ENCODE results near the gene KRTAP9-8.
"Not testable (repeated sequence)": the region's sequence is repeated elsewhere in the genome, so short reads cannot be mapped to it uniquely, and the experiment has no call there.

Gene KRTAP9-8, protein sequence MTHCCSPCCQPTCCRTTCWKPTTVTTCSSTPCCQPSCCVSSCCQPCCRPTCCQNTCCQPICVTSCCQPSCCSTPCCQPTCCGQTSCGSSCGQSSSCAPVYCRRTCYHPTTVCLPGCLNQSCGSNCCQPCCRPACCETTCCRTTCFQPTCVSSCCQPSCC

DNA sequence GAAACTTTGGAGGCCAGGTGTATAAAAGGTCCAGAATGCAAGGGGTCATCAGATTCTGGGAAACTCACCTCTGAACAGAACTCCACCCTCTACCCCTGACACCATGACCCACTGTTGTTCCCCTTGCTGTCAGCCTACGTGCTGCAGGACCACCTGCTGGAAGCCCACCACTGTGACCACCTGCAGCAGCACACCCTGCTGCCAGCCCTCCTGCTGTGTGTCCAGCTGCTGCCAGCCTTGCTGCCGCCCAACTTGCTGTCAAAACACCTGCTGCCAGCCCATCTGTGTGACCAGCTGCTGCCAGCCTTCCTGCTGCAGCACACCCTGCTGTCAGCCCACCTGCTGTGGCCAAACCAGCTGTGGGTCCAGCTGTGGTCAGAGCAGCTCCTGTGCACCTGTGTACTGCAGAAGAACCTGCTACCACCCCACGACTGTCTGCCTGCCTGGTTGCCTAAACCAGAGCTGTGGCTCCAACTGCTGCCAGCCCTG is at the start of gene KRTAP9-8:
TSS of gene KRTAP9-8 (plus strand) at position 51 of the 489 bp plus-strand sequence. CDS start at position 104, 53 bp downstream.
- DNase-seq (ENCODE audit: low spot score): not testable (repeated sequence)

DNA sequence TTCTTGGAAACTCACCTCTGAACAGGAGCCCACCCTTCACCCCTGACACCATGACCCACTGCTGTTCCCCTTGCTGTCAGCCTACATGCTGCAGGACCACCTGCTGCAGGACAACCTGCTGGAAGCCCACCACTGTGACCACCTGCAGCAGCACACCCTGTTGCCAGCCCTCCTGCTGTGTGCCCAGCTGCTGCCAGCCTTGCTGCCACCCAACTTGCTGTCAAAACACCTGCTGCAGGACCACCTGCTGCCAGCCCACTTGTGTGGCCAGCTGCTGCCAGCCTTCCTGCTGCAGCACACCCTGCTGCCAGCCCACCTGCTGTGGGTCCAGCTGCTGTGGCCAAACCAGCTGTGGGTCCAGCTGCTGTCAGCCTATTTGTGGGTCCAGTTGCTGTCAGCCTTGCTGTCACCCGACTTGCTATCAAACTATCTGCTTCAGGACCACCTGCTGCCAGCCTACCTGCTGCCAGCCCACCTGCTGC is 47.9 kb upstream of the KRTAP9-8 start, which contains the start of gene KRTAP9-1:
TSS of gene KRTAP9-1 (plus strand) at position 51 of the 482 bp plus-strand sequence. CDS start at position 51, 0 bp downstream.
- not testable (repeated sequence) for DNase-seq (ENCODE audit: low spot score)

- no peak for DNase-seq (ENCODE audit: low spot score)
These were observed 47.5 kb upstream of the KRTAP9-8 start for GRCh38 chr17:41190328-41190727.

DNA sequence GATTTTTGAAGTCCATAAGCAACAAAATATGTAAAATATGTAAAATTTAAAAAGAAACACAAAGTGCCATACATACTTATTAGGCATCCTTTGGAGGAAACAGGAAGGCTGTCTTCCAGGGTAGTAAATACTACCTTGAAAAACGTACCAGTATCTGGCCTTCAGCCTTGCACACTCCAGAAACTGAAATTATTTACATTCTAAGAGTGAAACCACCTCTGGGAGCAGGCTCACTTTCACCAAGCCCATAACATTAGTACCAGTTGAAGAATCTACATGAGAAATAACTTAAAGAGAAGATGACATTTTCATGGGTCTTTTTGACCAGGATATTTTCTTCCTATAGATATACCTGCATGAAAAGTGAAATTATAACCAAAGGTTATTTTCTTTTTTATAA is 41.7 kb upstream of the KRTAP9-8 start:
- no peak for DNase-seq (ENCODE audit: low spot score)

DNA sequence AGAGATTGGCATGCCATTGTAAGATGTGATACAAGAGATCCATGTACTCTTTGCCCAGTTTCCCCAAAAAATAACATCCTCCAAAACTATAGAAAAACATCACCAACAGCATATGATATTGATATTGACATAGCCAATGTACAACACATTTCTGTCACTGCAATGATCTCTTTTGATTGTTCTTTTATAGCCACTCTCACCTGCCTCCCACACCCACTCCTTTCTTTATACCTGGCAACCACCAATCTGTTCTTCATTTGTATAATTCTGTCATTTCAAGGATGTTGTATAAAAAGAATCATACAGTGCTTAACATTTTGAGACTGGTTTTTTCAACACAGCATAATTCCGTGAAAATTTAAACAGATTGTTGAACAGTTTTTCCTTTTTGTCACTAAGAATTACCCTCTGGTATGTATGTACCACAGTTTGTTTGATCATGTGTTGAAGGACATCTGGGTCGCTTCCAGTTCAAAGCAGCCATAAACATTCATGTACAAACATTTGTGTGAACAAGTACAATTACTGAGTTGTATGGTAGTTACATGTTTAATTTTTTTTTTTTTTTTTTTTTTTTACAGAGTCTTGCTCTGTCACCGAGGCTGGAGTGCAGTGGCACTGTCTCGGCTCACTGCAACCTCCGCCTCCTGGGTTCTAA is 38.2 kb upstream of the KRTAP9-8 start:
- DNase-seq (ENCODE audit: low spot score): no peak

DNA sequence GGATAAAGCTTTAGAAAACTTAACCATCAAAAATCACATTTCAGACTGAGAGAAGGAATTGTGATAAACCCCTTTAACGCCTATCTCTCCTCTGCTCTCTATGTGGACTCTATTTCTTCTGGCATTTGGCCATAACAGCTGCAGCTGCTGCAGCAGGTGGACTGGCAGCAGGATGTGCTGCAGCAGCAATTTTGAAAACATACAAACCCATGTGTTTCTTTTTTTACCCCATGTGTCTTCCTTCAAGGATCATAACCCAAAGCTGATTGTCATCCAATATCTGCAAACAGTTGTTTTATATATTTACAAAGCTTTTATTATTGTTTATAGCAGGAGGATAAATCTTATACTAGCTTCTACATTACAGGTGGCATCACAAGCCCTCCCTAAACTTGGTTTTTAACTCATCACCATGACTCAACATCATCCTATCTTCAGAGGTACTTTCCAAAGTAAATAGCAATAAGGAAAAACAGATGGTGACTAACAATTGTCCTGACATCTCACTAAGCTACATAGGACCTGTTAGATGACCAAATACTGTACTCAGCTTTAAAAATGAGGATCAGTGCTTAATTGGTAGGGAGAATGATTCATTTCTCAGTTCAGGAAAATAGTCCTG is 25.8 kb upstream of the KRTAP9-8 start:
- no peak for DNase-seq (ENCODE audit: low spot score)

GRCh38 chr17:41212524-41213169 is 25.2 kb upstream of the KRTAP9-8 start:
- DNase-seq (ENCODE audit: low spot score): no peak

GRCh38 chr17:41215681-41216080 is 22.1 kb upstream of the KRTAP9-8 start:
- DNase-seq (ENCODE audit: low spot score): no peak

- no peak for DNase-seq (ENCODE audit: low spot score)
These were observed 14.0 kb upstream of the KRTAP9-8 start for GRCh38 chr17:41223821-41224220.

DNA sequence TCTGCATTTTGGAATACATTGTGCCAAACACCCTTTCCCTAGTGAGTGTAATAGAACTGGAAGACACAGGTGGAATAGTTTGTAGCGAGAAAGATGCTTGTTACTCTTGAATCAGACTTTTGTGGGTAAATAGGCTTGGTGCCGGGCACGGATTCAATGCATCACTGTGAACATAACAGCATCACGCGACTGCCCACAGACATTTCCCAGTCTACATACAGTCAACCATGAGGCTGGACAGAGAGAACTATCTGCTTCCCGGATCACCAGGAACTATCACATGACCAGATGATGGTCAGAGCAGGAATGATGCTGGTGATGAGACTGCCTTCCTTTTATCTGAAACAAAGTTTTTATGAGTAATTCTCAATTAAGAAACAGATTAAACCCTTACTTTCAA is 11.7 kb upstream of the KRTAP9-8 start:
- DNase-seq (ENCODE audit: low spot score): no peak

DNA sequence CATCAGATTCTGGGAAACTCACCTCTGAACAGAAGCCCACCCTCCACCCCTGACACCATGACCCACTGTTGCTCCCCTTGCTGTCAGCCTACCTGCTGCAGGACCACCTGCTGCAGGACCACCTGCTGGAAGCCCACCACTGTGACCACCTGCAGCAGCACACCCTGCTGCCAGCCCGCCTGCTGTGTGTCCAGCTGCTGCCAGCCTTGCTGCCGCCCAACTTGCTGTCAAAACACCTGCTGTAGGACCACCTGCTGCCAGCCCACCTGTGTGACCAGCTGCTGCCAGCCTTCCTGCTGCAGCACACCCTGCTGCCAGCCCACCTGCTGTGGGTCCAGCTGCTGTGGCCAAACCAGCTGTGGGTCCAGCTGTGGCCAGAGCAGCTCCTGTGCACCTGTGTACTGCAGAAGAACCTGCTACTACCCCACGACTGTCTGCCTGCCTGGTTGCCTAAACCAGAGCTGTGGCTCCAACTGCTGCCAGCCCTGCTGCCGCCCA is 11.2 kb upstream of the KRTAP9-8 start, which contains the start of gene KRTAP9-2:
TSS of gene KRTAP9-2 (plus strand) at position 51 of the 498 bp plus-strand sequence. CDS start at position 58, 7 bp downstream.
- not testable (repeated sequence) for DNase-seq (ENCODE audit: low spot score)

- no peak for DNase-seq (ENCODE audit: low spot score)
These were observed 7.7 kb upstream of the KRTAP9-8 start for GRCh38 chr17:41230094-41230493.

- no peak for DNase-seq (ENCODE audit: low spot score)
These were observed 6.1 kb upstream of the KRTAP9-8 start for GRCh38 chr17:41231731-41232130.

- not testable (repeated sequence) for DNase-seq (ENCODE audit: low spot score)
These were observed 5.2 kb upstream of the KRTAP9-8 start, which contains the start of gene KRTAP9-3 for GRCh38 chr17:41232399-41233105. Gene KRTAP9-3 (plus strand): TSS chr17:41232449. CDS start chr17:41232502, 53 bp downstream.

DNA sequence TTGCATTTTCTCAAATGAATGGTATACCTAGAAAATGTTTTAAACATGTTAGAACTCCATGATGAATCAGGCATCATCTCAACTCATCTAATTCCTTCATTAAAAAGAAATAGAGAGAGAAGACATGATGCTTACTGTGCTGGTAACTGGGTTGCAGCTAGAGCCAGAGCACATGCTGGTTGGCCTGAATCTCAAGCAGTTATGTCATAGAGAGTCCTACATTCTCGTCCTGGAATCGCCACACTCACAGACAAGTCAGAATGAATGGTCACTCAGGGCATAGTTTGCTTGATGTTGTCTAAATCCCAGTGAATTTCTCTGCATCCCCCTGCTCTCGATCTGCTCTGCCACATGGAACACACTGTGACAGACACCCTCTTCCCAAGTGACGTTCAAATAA is 683 bp upstream of the KRTAP9-8 start:
- DNase-seq (ENCODE audit: low spot score): not testable (repeated sequence)

GRCh38 chr17:41246995-41247787 is 9.4 kb downstream of the KRTAP9-8 start:
- DNase-seq (ENCODE audit: low spot score): not testable (repeated sequence)

- not testable (repeated sequence) for DNase-seq (ENCODE audit: low spot score)
These were observed 11.9 kb downstream of the KRTAP9-8 start, which contains the start of gene KRTAP9-4 for GRCh38 chr17:41249637-41250240. Gene KRTAP9-4 (plus strand): TSS chr17:41249687. CDS start chr17:41249721, 34 bp downstream.

DNA sequence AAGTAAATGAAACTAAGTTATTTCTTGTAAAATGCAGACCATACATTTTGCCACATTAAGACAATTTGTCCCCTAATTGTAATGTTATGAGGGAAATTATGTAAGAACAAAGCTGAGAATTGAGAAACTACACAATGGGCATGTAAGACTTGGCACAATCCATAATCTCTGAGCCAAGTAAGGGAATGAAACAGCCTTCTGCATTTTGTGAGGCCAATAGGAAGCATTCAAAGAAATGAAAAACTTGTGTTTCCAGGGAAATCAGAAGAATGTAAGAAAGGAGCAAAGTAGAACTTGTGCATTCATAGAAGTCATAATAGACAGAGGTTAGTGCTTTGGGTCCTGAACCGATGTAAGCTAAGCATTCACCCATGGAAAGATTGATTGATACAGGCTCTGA is 13.5 kb downstream of the KRTAP9-8 start:
- no peak for DNase-seq (ENCODE audit: low spot score)

- no peak for DNase-seq (ENCODE audit: low spot score)
These were observed 17.1 kb downstream of the KRTAP9-8 start for GRCh38 chr17:41254861-41255260.

Measured in ecto neural progenitor cell (in vitro differentiated cells).